Erythroblast (primary cell): ENCODE data around the gene TTLL8.

Experiments used
- GATA1 ChIP-seq: IDR thresholded peaks from 2 replicates; pipeline ENCODE4 v1.6.1; 2011; ENCODE audit warnings: low read depth, mild to moderate bottlenecking, control low read depth, low read length, moderate library complexity
- POLR2A ChIP-seq: IDR thresholded peaks from 2 replicates; pipeline ENCODE4 v1.6.1; 2011; ENCODE audit warnings: mild to moderate bottlenecking, low read length

- TF ChIP-seq POLR2A (no peak), GATA1 (no peak)
Measured at GRCh38 chr22:50057278-50058060, 629 bp downstream of the TTLL8 start.
